Psoas muscle (tissue), 8 donors: ENCODE results near the gene LIMA1. TPM values are rescaled to one million over a fixed set of nuclear protein-coding genes. Genes with fewer than 3 reads are reported as not detected.
"Not testable (repeated sequence)": the region's sequence is repeated elsewhere in the genome, so short reads cannot be mapped to it uniquely, and the experiment has no call there.

Experiments
- ATAC-seq, 4 donors: fragments of 200-7000 bp; cut with Tn5 transposase; one replicate each; pipeline ENCODE4 v1.9.1; 2020; ENCODE audit warnings: moderate library complexity in 3 of 4, mild to moderate bottlenecking in 2 of 4
- DNase-seq, 2 donors: peaks; one replicate each; pipeline ENCODE4 v3.0.0-alpha.2; 2020
- H3K27ac ChIP-seq: fragments of 200-600 bp; one replicate; pipeline ENCODE4 v1.8.0; 2022
- H3K27me3 ChIP-seq, 3 donors: fragments of 200-600 bp in 1 of 3; one replicate each; pipeline versions ENCODE4 v1.6.1 to v1.8.0; 2013 to 2022; ENCODE audit warnings: low read length in 2 of 3, mild to moderate bottlenecking in 2 of 3, moderate library complexity in 1 of 3; ENCODE audit not compliant: insufficient read depth in 3 of 3
- H3K36me3 ChIP-seq, 2 donors: fragments of 200-600 bp in 1 of 2; one replicate each; pipeline versions ENCODE4 v1.6.1 to v1.8.0; 2013 to 2022; ENCODE audit warnings: low read depth in 1 of 2, mild to moderate bottlenecking in 1 of 2, moderate library complexity in 1 of 2; ENCODE audit not compliant: insufficient read depth in 1 of 2
- H3K4me1 ChIP-seq: fragments of 200-600 bp; one replicate; pipeline ENCODE4 v1.8.0; 2022
- H3K4me3 ChIP-seq: fragments of 200-600 bp; one replicate; pipeline ENCODE4 v1.8.0; 2022; ENCODE audit warnings: mild to moderate bottlenecking
- H3K9me3 ChIP-seq: fragments of 200-600 bp; one replicate; pipeline ENCODE4 v1.8.0; 2022
- CTCF ChIP-seq: fragments of 200-600 bp; IDR thresholded peaks from one replicate; pipeline ENCODE4 v1.8.0; 2022; ENCODE audit warnings: antibody characterized with exemption
- whole genome bisulfite sequencing, 3 donors: extraction: QIAGEN DNeasy Blood & Tissue Kit; methylation state at CpG; one replicate each; pipeline versions ENCODE4 v1.1.6 to v1.1.7; 2013; 5-methylcytosine and 5-hydroxymethylcytosine counted together
- intact Hi-C, 2 donors: fragments of 100-400 bp; cut with DNase I; formaldehyde crosslinking; loops; one replicate each; pipeline versions ENCODE4 v1.11.0 to v1.14.2; 2022
- polyA plus RNA-seq, 3 donors: library from polyadenylated mRNA; stranded (reverse); fragments of 200-250 nt; gene quantifications; one replicate each; pipeline ENCODE4 v1.2.3, GENCODE V29; 2013
- total RNA-seq, 4 donors: library from RNA; stranded (reverse); fragmentation: NEBNext Ultra II Directional in 2 of 4; extraction: Animal tissue kit (Norgen Biotek cat#: 25700) in 2 of 4; gene quantifications; one replicate each; pipeline versions ENCODE4 v1.2.1 to v1.2.4, GENCODE V29; 2021 to 2023
- donor health status: healthy with polysubstance abuse.
- donor health status: DM: no; HTN: no; CAD: no; lungs with moderate emphysema.
- donor health status: Bipolar disorder and iron deficiency.
- donor health status: healthy.
- donor health status: DM: yes; HTN: yes; CAD: no.
- donor health status: DM: no; HTN: no; CAD: no.
- donor health status: DM: no; HTN: no; CAD: no.
- donor health status: DM: yes; HTN: yes; CAD: no.

The LIMA1 gene
- total and polyA plus RNA-seq, 7 donors: 5.6 to 25.3 (median 9.0) TPM

GRCh38 chr12:50313256-50313931, 30.1 kb upstream of the LIMA1 start:
- no peak overlapping the region for H3K27ac ChIP-seq
- no peaks in the 10 kb centered on the region for H3K27me3 ChIP-seq
- DNase-seq (no peak), ATAC-seq (no peak)
- TF ChIP-seq CTCF: no peak
- intact Hi-C loops: loop anchor here in 1 of 2 donors (5.0 kb wide), 1 partner anchor 126 kb away; no protein-coding TSS in a partner anchor
- no peaks in the 10 kb centered on the region for H3K9me3 ChIP-seq
- H3K4me1 ChIP-seq: peaks cover 7% of the 10 kb centered on the region
- no peaks in the 10 kb centered on the region for H3K36me3 ChIP-seq
- WGBS, 3 donors: 76 to 86% (median 79%) methylated on average over 5 of the region's 5 CpGs
- no peak overlapping the region for H3K4me3 ChIP-seq

GRCh38 chr12:50311858-50312609, 28.7 kb upstream of the LIMA1 start:
- DNase-seq (peak; percentile 61 to 77), ATAC-seq (peak; percentile 57 to 87 (median 75))
- not testable (repeated sequence) for H3K27me3 ChIP-seq, H3K4me1 ChIP-seq, H3K9me3 ChIP-seq, H3K36me3 ChIP-seq, H3K4me3 ChIP-seq
- 41 to 67% (median 41%) methylated on average over 11 of the region's 11 CpGs for WGBS, 3 donors
- H3K27ac ChIP-seq: peak overlapping the region; percentile 42
- intact Hi-C loops: loop anchor here in 1 of 2 donors (5.0 kb wide), 1 partner anchor 125 kb away; no protein-coding TSS in a partner anchor

GRCh38 chr12:50309950-50310349, 26.6 kb upstream of the LIMA1 start:
- H3K9me3 ChIP-seq: no peaks in the 10 kb centered on the region
- no peak for ATAC-seq
- TF ChIP-seq CTCF: no peak

DNA sequence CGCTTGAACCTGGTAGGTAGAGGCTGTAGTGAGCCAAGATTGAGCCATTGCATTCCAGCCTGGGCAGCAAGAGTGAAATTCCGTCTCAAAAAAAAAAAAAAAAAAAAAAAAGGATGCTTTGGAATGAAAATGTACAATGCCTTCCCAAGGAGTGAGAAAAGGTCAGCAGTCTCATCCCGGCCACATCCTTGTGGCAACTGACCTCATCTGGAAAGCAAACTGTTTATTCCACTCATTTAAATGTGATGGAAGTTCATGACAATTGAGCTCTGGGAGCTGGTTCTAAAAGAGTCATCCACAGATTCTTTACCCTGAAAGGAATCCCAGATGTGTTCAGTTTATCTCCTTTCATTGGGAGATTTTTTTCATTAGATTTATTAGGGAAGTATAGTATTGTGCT, 19.4 kb upstream of the LIMA1 start:
- intact Hi-C loops: no loop called here
- Histone ChIP-seq H3K4me1 (peaks cover 8% of the 10 kb centered on the region), H3K9me3 (no peaks in the 10 kb centered on the region), H3K27ac (no peak overlapping the region), H3K4me3 (no peak overlapping the region), H3K36me3 (no peaks in the 10 kb centered on the region), H3K27me3 (no peaks in the 10 kb centered on the region)
- TF ChIP-seq CTCF: no peak
- no peak for DNase-seq
- no peak for ATAC-seq
- WGBS, 3 donors: 33 to 36% (median 36%) methylated on average over 3 of the region's 3 CpGs

More at GRCh38 chr12:50309950-50310349, 26.6 kb upstream of the LIMA1 start:
- Histone ChIP-seq H3K27ac (no peak overlapping the region), H3K4me1 (peaks cover 7% of the 10 kb centered on the region), H3K4me3 (no peak overlapping the region), H3K36me3 (no peaks in the 10 kb centered on the region), H3K27me3 (no peaks in the 10 kb centered on the region)
- whole genome bisulfite sequencing, 3 donors: 55 to 79% (median 69%) methylated on average over 2 of the region's 2 CpGs
- intact Hi-C loops: loop anchor here in 1 of 2 donors (5.0 kb wide), 1 partner anchor 123 kb away; no protein-coding TSS in a partner anchor
- no peak for DNase-seq

GRCh38 chr12:50297996-50298395, 14.7 kb upstream of the LIMA1 start:
- ATAC-seq (peak in 2 of 4 donors; percentile 6 to 7), DNase-seq (no peak)
- Histone ChIP-seq H3K4me3 (no peak overlapping the region), H3K27ac (peak overlapping the region; percentile 76), H3K4me1 (peaks cover 23% of the 10 kb centered on the region), H3K27me3 (no peaks in the 10 kb centered on the region), H3K9me3 (no peaks in the 10 kb centered on the region), H3K36me3 (peaks cover 0 to 5% of the 10 kb centered on the region in 2 donors)
- intact Hi-C loops: no loop called here
- TF ChIP-seq CTCF: no peak
- 26 to 38% (median 36%) methylated on average over 1 of the region's 1 CpG for WGBS, 3 donors
